HEK293 (cell line): Measurements from ENCODE around the gene MUC5B.
A peak's percentile ranks its signal among the peaks of the same experiment; 100 is the strongest.

Experiments used
- CTCF ChIA-PET: fragments of 350-600 bp; formaldehyde crosslinking; extraction: SDS; loops from one replicate; lab custom pipeline; 2021; ENCODE audit warnings: antibody characterized with exemption; lab: Yijun Ruan, JAX
- POLR2A ChIA-PET: fragments of 300-600 bp; formaldehyde crosslinking; extraction: SDS; loops from one replicate; lab custom pipeline; 2020; ENCODE audit warnings: antibody characterized with exemption, inconsistent platforms; lab: Yijun Ruan, JAX
- H3K27ac ChIP-seq: fragments of 200-500 bp; sonication (Bioruptor generic); 2 replicates; pipeline ENCODE4 v1.5.1; 2014; ENCODE audit warnings: low read depth, low read length, control low read depth, inconsistent platforms; ENCODE audit errors: extremely low read depth
- H3K36me3 ChIP-seq, 2 experiments: fragments of 200-500 bp in 1 of 2; sonication (Bioruptor generic) in 1 of 2; 1 replicate in 1 of 2; 2 replicates in 1 of 2; pipeline ENCODE4 v1.5.1; 2014 to 2017; ENCODE audit warnings: inconsistent platforms in 2 of 2, low read length in 2 of 2; ENCODE audit not compliant: control insufficient read depth in 2 of 2, insufficient read depth in 1 of 2
- H3K4me1 ChIP-seq: fragments of 200-500 bp; sonication (Bioruptor generic); 2 replicates; pipeline ENCODE4 v1.5.1; 2014; ENCODE audit warnings: mild to moderate bottlenecking, low read length, inconsistent platforms; ENCODE audit not compliant: control insufficient read depth, insufficient read depth
- H3K4me3 ChIP-seq: 2 replicates; pipeline ENCODE4 v1.5.1; 2011; ENCODE audit warnings: low read depth, mild to moderate bottlenecking, control low read depth, low read length, moderate library complexity
- H3K9me3 ChIP-seq: fragments of 200-500 bp; sonication (Bioruptor generic); 2 replicates; pipeline ENCODE4 v1.5.1; 2014; ENCODE audit warnings: low read depth, low read length, inconsistent platforms; ENCODE audit not compliant: control insufficient read depth, insufficient read depth
- EGR2 ChIP-seq: fragments of 450-650 bp; formaldehyde crosslinking; IDR thresholded peaks from 2 replicates; pipeline ENCODE4 v1.5.1; 2016; ENCODE audit warnings: low read depth, missing biosample characterization, missing genetic modification characterization
- GLI2 ChIP-seq: fragments of 450-650 bp; formaldehyde crosslinking; IDR thresholded peaks from 2 replicates; pipeline ENCODE4; 2017; ENCODE audit warnings: missing biosample characterization, missing genetic modification characterization, low read depth, borderline replicate concordance
- HOXA7 ChIP-seq: sonication (generic); formaldehyde crosslinking; IDR thresholded peaks from 2 replicates; pipeline ENCODE4 v1.8.1; 2022; ENCODE audit warnings: missing genetic modification reagents, borderline replicate concordance
- MYNN ChIP-seq: fragments of 450-650 bp; formaldehyde crosslinking; IDR thresholded peaks from 2 replicates; pipeline ENCODE4 v1.5.1; 2016; ENCODE audit warnings: missing biosample characterization, missing genetic modification characterization, borderline replicate concordance
- ZBTB11 ChIP-seq: fragments of 450-650 bp; formaldehyde crosslinking; conservative IDR thresholded peaks from 2 replicates; pipeline ENCODE4 v1.5.1; 2016; ENCODE audit warnings: low read depth, missing biosample characterization, missing genetic modification characterization
- ZBTB20 ChIP-seq: fragments of 450-650 bp; formaldehyde crosslinking; IDR thresholded peaks from 2 replicates; pipeline ENCODE4 v1.5.1; 2016; ENCODE audit warnings: missing biosample characterization, missing genetic modification characterization
- ZBTB8A ChIP-seq: fragments of 450-650 bp; formaldehyde crosslinking; IDR thresholded peaks from 2 replicates; pipeline ENCODE4 v1.5.1; 2016; ENCODE audit warnings: missing biosample characterization, missing genetic modification characterization
- ZNF114 ChIP-seq: fragments of 450-650 bp; formaldehyde crosslinking; IDR thresholded peaks from 2 replicates; pipeline ENCODE4 v1.5.0; 2017; ENCODE audit warnings: missing biosample characterization, missing genetic modification characterization
- ZNF280D ChIP-seq: fragments of 450-650 bp; formaldehyde crosslinking; IDR thresholded peaks from 2 replicates; pipeline ENCODE4 v1.5.1; 2016; ENCODE audit warnings: missing biosample characterization, missing genetic modification characterization
- ZNF302 ChIP-seq: fragments of 450-650 bp; formaldehyde crosslinking; IDR thresholded peaks from 2 replicates; pipeline ENCODE4 v1.5.1; 2016; ENCODE audit warnings: missing biosample characterization, missing genetic modification characterization, low read depth
- ZNF362 ChIP-seq: fragments of 450-650 bp; formaldehyde crosslinking; IDR thresholded peaks from 2 replicates; pipeline ENCODE4 v1.5.1; 2016; ENCODE audit warnings: missing biosample characterization, missing genetic modification characterization
- ZNF488 ChIP-seq: fragments of 450-650 bp; formaldehyde crosslinking; IDR thresholded peaks from 2 replicates; pipeline ENCODE4 v1.5.1; 2016; ENCODE audit warnings: missing biosample characterization, missing genetic modification characterization
- ZNF76 ChIP-seq: fragments of 450-650 bp; formaldehyde crosslinking; IDR thresholded peaks from 2 replicates; pipeline ENCODE4; 2016; ENCODE audit warnings: low read depth, missing biosample characterization, missing genetic modification characterization, borderline replicate concordance
- ZNF768 ChIP-seq: fragments of 450-650 bp; formaldehyde crosslinking; IDR thresholded peaks from 2 replicates; pipeline ENCODE4 v1.5.1; 2018; ENCODE audit warnings: missing biosample characterization, mild to moderate bottlenecking, missing genetic modification characterization

The MUC5B gene

GRCh38 chr11:1271406-1271805 lies 48.5 kb downstream of the MUC5B start:
- H3K4me3 ChIP-seq = no peak overlapping the region
- peaks cover 0 to 19% of the 10 kb centered on the region in 2 experiments; a peak in 1 of 3 replicates for H3K36me3 ChIP-seq
- H3K27ac ChIP-seq = no peak overlapping the region
- ChIA-PET POLR2A (no interaction called here), CTCF (interaction anchor here (0.6 kb wide), 1 partner anchor 303 kb away, joined by 4 read pairs; no protein-coding TSS in a partner anchor)
- TF ChIP-seq ZBTB20 (tag by site-specific recombination) (no peak), ZNF362 (tag by site-specific recombination) (no peak), ZBTB8A (tag by site-specific recombination) (peak; percentile 6; the same call in 1 of the 2 replicates)
- H3K4me1 ChIP-seq = no peaks in the 10 kb centered on the region
- H3K9me3 ChIP-seq = no peaks in the 10 kb centered on the region

GRCh38 chr11:1271927-1272326 lies 49.1 kb downstream of the MUC5B start:
- TF ChIP-seq EGR2 (tag by site-specific recombination) = no peak
- POLR2A ChIA-PET = no interaction called here
- H3K9me3 ChIP-seq = no peaks in the 10 kb centered on the region
- H3K4me3 ChIP-seq = no peak overlapping the region
- peaks cover 0 to 24% of the 10 kb centered on the region in 2 experiments; a peak in 1 of 3 replicates for H3K36me3 ChIP-seq
- no peaks in the 10 kb centered on the region for H3K4me1 ChIP-seq
- no peak overlapping the region for H3K27ac ChIP-seq
- CTCF ChIA-PET = no interaction called here

- ChIA-PET CTCF (no interaction called here), POLR2A (no interaction called here)
- Histone ChIP-seq H3K27ac (no peak overlapping the region), H3K4me1 (no peaks in the 10 kb centered on the region), H3K4me3 (no peak overlapping the region), H3K9me3 (no peaks in the 10 kb centered on the region), H3K36me3 (peaks cover 0 to 30% of the 10 kb centered on the region in 2 experiments; a peak in 1 of 3 replicates)
- TF ChIP-seq ZNF76 (no peak), GLI2 (no peak), MYNN (no peak), ZNF302 (tag by site-specific recombination) (no peak), HOXA7 (CRISPR knock-in tag) (no peak), ZNF488 (tag by site-specific recombination) (no peak), ZNF768 (no peak), ZNF280D (tag by site-specific recombination) (no peak), ZNF114 (tag by site-specific recombination) (no peak), ZBTB11 (tag by site-specific recombination) (no peak)
Measured at GRCh38 chr11:1272531-1272930, 49.7 kb downstream of the MUC5B start.
